Liver (tissue), 9 donors: ENCODE measurements around the gene PRKD1. TPM values are rescaled to one million over a fixed set of nuclear protein-coding genes. Genes with fewer than 3 reads are reported as not detected.

Source experiments
- DNase-seq: peaks from one replicate; pipeline ENCODE4 v3.0.0-alpha.2; 2017; ENCODE audit warnings: low spot score
- H3K27ac ChIP-seq, 2 donors: one replicate each; pipeline ENCODE4 v1.7.0; 2013; ENCODE audit warnings: inconsistent platforms in 2 of 2, low read length in 2 of 2, control low read depth in 1 of 2, low read depth in 1 of 2, mild to moderate bottlenecking in 1 of 2
- H3K27me3 ChIP-seq, 4 donors: one replicate each; pipeline versions ENCODE4 v1.6.1 to v1.7.0; 2013; ENCODE audit warnings: low read length in 3 of 4, inconsistent platforms in 1 of 4, mild to moderate bottlenecking in 1 of 4, moderate library complexity in 1 of 4; ENCODE audit not compliant: control insufficient read depth in 4 of 4, insufficient read depth in 4 of 4
- H3K36me3 ChIP-seq, 4 donors: one replicate each; pipeline versions ENCODE4 v1.6.1 to v1.7.0; 2013; ENCODE audit warnings: low read length in 3 of 4, mild to moderate bottlenecking in 3 of 4, low read depth in 1 of 4, moderate library complexity in 1 of 4; ENCODE audit not compliant: control insufficient read depth in 4 of 4, insufficient read depth in 3 of 4
- H3K4me1 ChIP-seq, 4 donors: one replicate each; pipeline versions ENCODE4 v1.6.1 to v1.7.0; 2013; ENCODE audit warnings: low read length in 3 of 4, mild to moderate bottlenecking in 3 of 4, moderate library complexity in 1 of 4; ENCODE audit not compliant: control insufficient read depth in 4 of 4, insufficient read depth in 4 of 4
- H3K4me3 ChIP-seq, 3 donors: one replicate each; pipeline versions ENCODE4 v1.6.1 to v1.7.0; 2013; ENCODE audit warnings: low read length in 3 of 3, control low read depth in 1 of 3, low read depth in 1 of 3, mild to moderate bottlenecking in 1 of 3
- H3K9ac ChIP-seq, 2 donors: one replicate each; pipeline ENCODE4 v1.7.0; 2013; ENCODE audit warnings: low read length in 2 of 2, mild to moderate bottlenecking in 2 of 2, moderate library complexity in 2 of 2, control low read depth in 1 of 2, low read depth in 1 of 2
- H3K9me3 ChIP-seq, 4 donors: one replicate each; pipeline versions ENCODE4 v1.6.1 to v1.7.0; 2013; ENCODE audit warnings: low read length in 3 of 4; ENCODE audit not compliant: control insufficient read depth in 4 of 4
- ATF3 ChIP-seq: IDR thresholded peaks from 2 replicates; pipeline ENCODE4 v1.6.1; 2016; ENCODE audit warnings: antibody characterized with exemption
- CTCF ChIP-seq: fragments of 150-350 bp; IDR thresholded peaks from 2 replicates; pipeline ENCODE4 v1.5.1; 2017; ENCODE audit warnings: improper control_type of control experiment, low read depth, low read length; ENCODE audit not compliant: missing input control
- EGR1 ChIP-seq, 2 donors: IDR thresholded peaks; 2 replicates each; pipeline ENCODE4 v1.6.1; 2016 to 2018; ENCODE audit warnings: antibody characterized with exemption in 2 of 2, low read depth in 2 of 2
- FOXA1 ChIP-seq: IDR thresholded peaks from 2 replicates; pipeline ENCODE4 v1.6.1; 2016; ENCODE audit warnings: antibody characterized with exemption
- FOXA2 ChIP-seq: IDR thresholded peaks from 2 replicates; pipeline ENCODE4 v1.6.1; 2016; ENCODE audit warnings: antibody characterized with exemption
- GABPA ChIP-seq, 2 donors: IDR thresholded peaks in 1 of 2; conservative IDR thresholded peaks in 1 of 2; 2 replicates each; pipeline ENCODE4 v1.6.1; 2016; ENCODE audit warnings: antibody characterized with exemption in 2 of 2, mild to moderate bottlenecking in 1 of 2, moderate library complexity in 1 of 2
- HNF4A ChIP-seq, 2 donors: conservative IDR thresholded peaks; 2 replicates each; pipeline ENCODE4 v1.6.1; 2016; ENCODE audit warnings: antibody characterized with exemption in 2 of 2, mild to moderate bottlenecking in 2 of 2
- HNF4G ChIP-seq: IDR thresholded peaks from 2 replicates; pipeline ENCODE4 v1.6.1; 2016; ENCODE audit warnings: antibody characterized with exemption
- JUND ChIP-seq, 2 donors: IDR thresholded peaks; 2 replicates each; pipeline ENCODE4 v1.6.1; 2016; ENCODE audit warnings: antibody characterized with exemption in 2 of 2
- MAX ChIP-seq: IDR thresholded peaks from 2 replicates; pipeline ENCODE4 v1.6.1; 2016; ENCODE audit warnings: antibody characterized with exemption
- NR2F2 ChIP-seq: IDR thresholded peaks from 2 replicates; pipeline ENCODE4 v1.6.1; 2016; ENCODE audit warnings: antibody characterized with exemption
- RAD21 ChIP-seq, 2 donors: IDR thresholded peaks; 2 replicates each; pipeline ENCODE4 v1.6.1; 2016; ENCODE audit warnings: antibody characterized with exemption in 2 of 2, mild to moderate bottlenecking in 2 of 2
- REST ChIP-seq: IDR thresholded peaks from 2 replicates; pipeline ENCODE4 v1.6.1; 2016; ENCODE audit warnings: antibody characterized with exemption, mild to moderate bottlenecking
- RXRA ChIP-seq, 2 donors: IDR thresholded peaks; 2 replicates each; pipeline ENCODE4 v1.6.1; 2017 to 2018; ENCODE audit warnings: antibody characterized with exemption in 2 of 2, mild to moderate bottlenecking in 1 of 2
- SP1 ChIP-seq: IDR thresholded peaks from 2 replicates; pipeline ENCODE4 v1.6.1; 2018; ENCODE audit warnings: antibody characterized with exemption, mild to moderate bottlenecking
- TAF1 ChIP-seq: conservative IDR thresholded peaks from 2 replicates; pipeline ENCODE4 v1.6.1; 2016; ENCODE audit warnings: antibody characterized with exemption, mild to moderate bottlenecking
- YY1 ChIP-seq: IDR thresholded peaks from 2 replicates; pipeline ENCODE4 v1.6.1; 2016; ENCODE audit warnings: antibody characterized with exemption, mild to moderate bottlenecking
- ZBTB33 ChIP-seq: IDR thresholded peaks from 2 replicates; pipeline ENCODE4 v1.6.1; 2016; ENCODE audit warnings: antibody characterized with exemption
- WGBS: extraction: QIAGEN DNeasy Blood & Tissue Kit; methylation state at CpG from one replicate; pipeline ENCODE4 v1.1.7; 2013; 5-methylcytosine and 5-hydroxymethylcytosine counted together
- polyA plus RNA-seq, 2 donors: library from polyadenylated mRNA; stranded (reverse) in 1 of 2; unstranded in 1 of 2; fragments of 200-250 nt in 1 of 2; fragments of >200 nt in 1 of 2; fragmentation: Nextera tagmentation in 1 of 2; extraction: Ambion mirVana in 1 of 2; gene quantifications; one replicate each; pipeline versions ENCODE4 v1.2.1 to v1.2.3, GENCODE V29; 2013 to 2015
- total RNA-seq, 2 donors: library from RNA; depleted of rRNA; stranded (reverse); fragments of >200 nt; gene quantifications; one replicate each; pipeline ENCODE4 v1.2.3, GENCODE V29; 2014
- donor health status: healthy.
- donor health status: healthy.
- donor health status: healthy.
- donor health status: healthy.
- donor health status: healthy.

The PRKD1 gene
- total and polyA plus RNA-seq, 4 donors = 0.85 to 5.0 (median 0.99) TPM

GRCh38 chr14:29721586-29721985 is 206.1 kb downstream of the PRKD1 start:
- Histone ChIP-seq H3K27me3 (peaks cover 0 to 4% (median 0%) of the 10 kb centered on the region in 4 donors), H3K9me3 (no peaks in the 10 kb centered on the region), H3K4me1 (no peaks in the 10 kb centered on the region), H3K27ac (no peak overlapping the region), H3K9ac (no peak overlapping the region), H3K4me3 (no peak overlapping the region), H3K36me3 (no peaks in the 10 kb centered on the region)
- no peak for DNase-seq
- 79% methylated on average over 2 of the region's 2 CpGs for WGBS
- TF ChIP-seq FOXA2 = no peak
- TF ChIP-seq YY1 = no peak
- no peak for TF ChIP-seq RXRA (IDR thresholded peaks at IDR 0.05)
- no peak for TF ChIP-seq REST
- TF ChIP-seq ZBTB33 = no peak
- no peak for TF ChIP-seq HNF4G
- no peak for TF ChIP-seq ATF3
- no peak for TF ChIP-seq JUND (IDR thresholded peaks at IDR 0.05)
- no peak for TF ChIP-seq EGR1 (IDR thresholded peaks at IDR 0.05; ENCODE audit: low read depth in 2 of 2)
- TF ChIP-seq FOXA1 = no peak
- no peak for TF ChIP-seq SP1
- TF ChIP-seq RAD21 (IDR thresholded peaks at IDR 0.05) = no peak

GRCh38 chr14:29717901-29718300 is 209.7 kb downstream of the PRKD1 start:
- Histone ChIP-seq H3K9me3 (no peaks in the 10 kb centered on the region), H3K27me3 (no peaks in the 10 kb centered on the region), H3K4me3 (no peak overlapping the region), H3K9ac (no peak overlapping the region), H3K4me1 (no peaks in the 10 kb centered on the region), H3K27ac (no peak overlapping the region), H3K36me3 (no peaks in the 10 kb centered on the region)
- WGBS = 81% methylated on average over 5 of the region's 5 CpGs
- TF ChIP-seq SP1 (no peak), MAX (no peak), RAD21 (IDR thresholded peaks at IDR 0.05) (no peak), EGR1 (IDR thresholded peaks at IDR 0.05; ENCODE audit: low read depth in 2 of 2) (no peak), ATF3 (no peak), HNF4A (conservative IDR thresholded peaks at IDR 0.05) (no peak), TAF1 (no peak), YY1 (no peak), JUND (IDR thresholded peaks at IDR 0.05) (no peak), HNF4G (no peak), FOXA2 (no peak), ZBTB33 (no peak), NR2F2 (no peak), FOXA1 (no peak), CTCF (no peak), GABPA (IDR thresholded peaks at IDR 0.05 in 1 of 2, conservative IDR thresholded peaks at IDR 0.05 in 1 of 2) (no peak), RXRA (IDR thresholded peaks at IDR 0.05) (no peak), REST (no peak)
- DNase-seq = no peak
